ENCODE measurements around the gene LTBP1.

DNA sequence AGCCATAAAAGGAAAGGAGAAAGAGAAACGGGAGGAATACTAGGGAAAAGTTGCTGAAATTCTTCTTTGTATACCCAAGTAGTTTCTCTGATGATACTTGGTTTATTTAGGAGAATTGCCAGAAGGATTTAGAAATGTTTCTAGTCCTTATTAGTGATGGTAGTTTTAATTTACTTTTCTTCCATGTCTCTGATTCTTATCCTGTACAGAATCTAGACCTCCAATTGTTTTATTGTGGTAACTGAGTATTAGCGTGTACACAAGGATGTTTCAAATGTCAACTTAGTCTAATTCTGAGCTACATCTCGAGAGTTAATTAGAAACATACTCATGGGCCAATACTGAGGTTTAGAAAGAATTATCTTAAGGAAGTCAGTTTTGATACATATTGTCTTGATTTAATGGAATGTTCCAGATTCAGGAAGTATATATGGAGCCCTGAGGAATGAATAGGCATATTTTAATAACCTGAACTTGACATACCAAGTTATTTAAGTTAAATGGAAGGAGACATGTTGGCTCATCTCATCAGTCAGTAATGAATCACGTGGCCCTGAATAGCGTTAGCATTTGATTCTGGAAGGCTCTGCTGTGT is 219.6 kb downstream of the LTBP1 start:
- TF ChIP-seq, protein P1, sequence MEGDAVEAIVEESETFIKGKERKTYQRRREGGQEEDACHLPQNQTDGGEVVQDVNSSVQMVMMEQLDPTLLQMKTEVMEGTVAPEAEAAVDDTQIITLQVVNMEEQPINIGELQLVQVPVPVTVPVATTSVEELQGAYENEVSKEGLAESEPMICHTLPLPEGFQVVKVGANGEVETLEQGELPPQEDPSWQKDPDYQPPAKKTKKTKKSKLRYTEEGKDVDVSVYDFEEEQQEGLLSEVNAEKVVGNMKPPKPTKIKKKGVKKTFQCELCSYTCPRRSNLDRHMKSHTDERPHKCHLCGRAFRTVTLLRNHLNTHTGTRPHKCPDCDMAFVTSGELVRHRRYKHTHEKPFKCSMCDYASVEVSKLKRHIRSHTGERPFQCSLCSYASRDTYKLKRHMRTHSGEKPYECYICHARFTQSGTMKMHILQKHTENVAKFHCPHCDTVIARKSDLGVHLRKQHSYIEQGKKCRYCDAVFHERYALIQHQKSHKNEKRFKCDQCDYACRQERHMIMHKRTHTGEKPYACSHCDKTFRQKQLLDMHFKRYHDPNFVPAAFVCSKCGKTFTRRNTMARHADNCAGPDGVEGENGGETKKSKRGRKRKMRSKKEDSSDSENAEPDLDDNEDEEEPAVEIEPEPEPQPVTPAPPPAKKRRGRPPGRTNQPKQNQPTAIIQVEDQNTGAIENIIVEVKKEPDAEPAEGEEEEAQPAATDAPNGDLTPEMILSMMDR (IDR thresholded peaks at IDR 0.05; ENCODE audit: low read depth, low read length, missing input control), result no peak
- TF ChIP-seq, protein P2, sequence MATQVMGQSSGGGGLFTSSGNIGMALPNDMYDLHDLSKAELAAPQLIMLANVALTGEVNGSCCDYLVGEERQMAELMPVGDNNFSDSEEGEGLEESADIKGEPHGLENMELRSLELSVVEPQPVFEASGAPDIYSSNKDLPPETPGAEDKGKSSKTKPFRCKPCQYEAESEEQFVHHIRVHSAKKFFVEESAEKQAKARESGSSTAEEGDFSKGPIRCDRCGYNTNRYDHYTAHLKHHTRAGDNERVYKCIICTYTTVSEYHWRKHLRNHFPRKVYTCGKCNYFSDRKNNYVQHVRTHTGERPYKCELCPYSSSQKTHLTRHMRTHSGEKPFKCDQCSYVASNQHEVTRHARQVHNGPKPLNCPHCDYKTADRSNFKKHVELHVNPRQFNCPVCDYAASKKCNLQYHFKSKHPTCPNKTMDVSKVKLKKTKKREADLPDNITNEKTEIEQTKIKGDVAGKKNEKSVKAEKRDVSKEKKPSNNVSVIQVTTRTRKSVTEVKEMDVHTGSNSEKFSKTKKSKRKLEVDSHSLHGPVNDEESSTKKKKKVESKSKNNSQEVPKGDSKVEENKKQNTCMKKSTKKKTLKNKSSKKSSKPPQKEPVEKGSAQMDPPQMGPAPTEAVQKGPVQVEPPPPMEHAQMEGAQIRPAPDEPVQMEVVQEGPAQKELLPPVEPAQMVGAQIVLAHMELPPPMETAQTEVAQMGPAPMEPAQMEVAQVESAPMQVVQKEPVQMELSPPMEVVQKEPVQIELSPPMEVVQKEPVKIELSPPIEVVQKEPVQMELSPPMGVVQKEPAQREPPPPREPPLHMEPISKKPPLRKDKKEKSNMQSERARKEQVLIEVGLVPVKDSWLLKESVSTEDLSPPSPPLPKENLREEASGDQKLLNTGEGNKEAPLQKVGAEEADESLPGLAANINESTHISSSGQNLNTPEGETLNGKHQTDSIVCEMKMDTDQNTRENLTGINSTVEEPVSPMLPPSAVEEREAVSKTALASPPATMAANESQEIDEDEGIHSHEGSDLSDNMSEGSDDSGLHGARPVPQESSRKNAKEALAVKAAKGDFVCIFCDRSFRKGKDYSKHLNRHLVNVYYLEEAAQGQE (IDR thresholded peaks at IDR 0.05), result no peak
- TF ChIP-seq, protein P3, sequence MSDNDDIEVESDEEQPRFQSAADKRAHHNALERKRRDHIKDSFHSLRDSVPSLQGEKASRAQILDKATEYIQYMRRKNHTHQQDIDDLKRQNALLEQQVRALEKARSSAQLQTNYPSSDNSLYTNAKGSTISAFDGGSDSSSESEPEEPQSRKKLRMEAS (IDR thresholded peaks at IDR 0.05), result no peak
- no peak for TF ChIP-seq YY1 (IDR thresholded peaks at IDR 0.05)
- no peak for TF ChIP-seq RAD21 (IDR thresholded peaks at IDR 0.05)
- TF ChIP-seq SP1 (IDR thresholded peaks at IDR 0.05), result no peak
- TF ChIP-seq, protein P4, sequence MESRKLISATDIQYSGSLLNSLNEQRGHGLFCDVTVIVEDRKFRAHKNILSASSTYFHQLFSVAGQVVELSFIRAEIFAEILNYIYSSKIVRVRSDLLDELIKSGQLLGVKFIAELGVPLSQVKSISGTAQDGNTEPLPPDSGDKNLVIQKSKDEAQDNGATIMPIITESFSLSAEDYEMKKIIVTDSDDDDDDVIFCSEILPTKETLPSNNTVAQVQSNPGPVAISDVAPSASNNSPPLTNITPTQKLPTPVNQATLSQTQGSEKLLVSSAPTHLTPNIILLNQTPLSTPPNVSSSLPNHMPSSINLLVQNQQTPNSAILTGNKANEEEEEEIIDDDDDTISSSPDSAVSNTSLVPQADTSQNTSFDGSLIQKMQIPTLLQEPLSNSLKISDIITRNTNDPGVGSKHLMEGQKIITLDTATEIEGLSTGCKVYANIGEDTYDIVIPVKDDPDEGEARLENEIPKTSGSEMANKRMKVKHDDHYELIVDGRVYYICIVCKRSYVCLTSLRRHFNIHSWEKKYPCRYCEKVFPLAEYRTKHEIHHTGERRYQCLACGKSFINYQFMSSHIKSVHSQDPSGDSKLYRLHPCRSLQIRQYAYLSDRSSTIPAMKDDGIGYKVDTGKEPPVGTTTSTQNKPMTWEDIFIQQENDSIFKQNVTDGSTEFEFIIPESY (IDR thresholded peaks at IDR 0.05), result no peak
- TF ChIP-seq FOXA1 (IDR thresholded peaks at IDR 0.05), result no peak
- TF ChIP-seq HNF4A (conservative IDR thresholded peaks at IDR 0.05), result no peak

Data from liver (tissue), 3 donors.